Hepatocyte (in vitro differentiated cells): ENCODE results near the gene PHF1. TPM values are rescaled to one million over a fixed set of nuclear protein-coding genes. Genes with fewer than 3 reads are reported as not detected.

Source experiments
- DNase-seq: peaks from one replicate; pipeline ENCODE4 v3.0.0-alpha.2; 2016; ENCODE audit warnings: low spot score
- H2AFZ ChIP-seq: fragments of 200-600 bp; sonication (generic); 2 replicates; pipeline ENCODE4 v1.6.0; 2016; ENCODE audit warnings: antibody characterized with exemption, mild to moderate bottlenecking
- H3K27ac ChIP-seq: fragments of 200-600 bp; sonication (generic); 2 replicates; pipeline ENCODE4 v1.5.1; 2016; ENCODE audit warnings: mild to moderate bottlenecking
- H3K27me3 ChIP-seq: fragments of 200-600 bp; sonication (generic); 2 replicates; pipeline ENCODE4 v1.6.1; 2016
- H3K36me3 ChIP-seq: fragments of 200-600 bp; sonication (generic); replicated peaks from 2 replicates; pipeline ENCODE4 v1.5.1; 2016; ENCODE audit warnings: low read depth; ENCODE audit not compliant: insufficient read depth
- H3K4me1 ChIP-seq: fragments of 200-600 bp; sonication (generic); 2 replicates; pipeline ENCODE4 v1.5.1; 2016; ENCODE audit warnings: mild to moderate bottlenecking, moderate library complexity; ENCODE audit not compliant: insufficient read depth
- H3K4me2 ChIP-seq: fragments of 200-600 bp; sonication (generic); 2 replicates; pipeline ENCODE4 v1.6.0; 2016
- H3K4me3 ChIP-seq: fragments of 200-600 bp; sonication (generic); 2 replicates; pipeline ENCODE4 v1.5.1; 2016; ENCODE audit warnings: mild to moderate bottlenecking
- H3K79me2 ChIP-seq: fragments of 200-600 bp; sonication (generic); 2 replicates; pipeline ENCODE4 v1.6.0; 2017; ENCODE audit warnings: mild to moderate bottlenecking
- H3K9me2 ChIP-seq: fragments of 200-600 bp; sonication (generic); replicated peaks from 2 replicates; pipeline ENCODE4 v1.6.0; 2017; ENCODE audit warnings: mild to moderate bottlenecking; ENCODE audit not compliant: insufficient read depth
- H3K9me3 ChIP-seq: fragments of 200-600 bp; sonication (generic); 2 replicates; pipeline ENCODE4 v1.5.1; 2016; ENCODE audit warnings: low read depth, mild to moderate bottlenecking
- H4K20me1 ChIP-seq: fragments of 200-600 bp; sonication (generic); 2 replicates; pipeline ENCODE4 v1.6.0; 2016; ENCODE audit warnings: mild to moderate bottlenecking; ENCODE audit not compliant: insufficient read depth, poor library complexity, severe bottlenecking
- CTCF ChIP-seq: fragments of 200-600 bp; sonication (generic); IDR thresholded peaks from 2 replicates; pipeline ENCODE4 v1.5.1; 2016; ENCODE audit warnings: antibody characterized with exemption, mild to moderate bottlenecking; ENCODE audit not compliant: poor library complexity
- EZH2 ChIP-seq: fragments of 200-600 bp; sonication (generic); IDR thresholded peaks from 2 replicates; pipeline ENCODE4 v1.6.1; 2016; ENCODE audit warnings: antibody characterized with exemption, mild to moderate bottlenecking, borderline replicate concordance
- EZH2phosphoT487 ChIP-seq: fragments of 200-600 bp; sonication (generic); IDR thresholded peaks from one replicate; pipeline ENCODE4 v1.6.1; 2018; ENCODE audit warnings: antibody characterized with exemption, mild to moderate bottlenecking, low read depth, moderate library complexity; ENCODE audit not compliant: unreplicated experiment, severe bottlenecking
- WGBS: methylation state at CpG from one replicate; pipeline ENCODE4 v1.1.6; 2016; ENCODE audit warnings: low lambda C conversion rate; ENCODE audit errors: missing lambda C conversion rate; 5-methylcytosine and 5-hydroxymethylcytosine counted together
- polyA plus RNA-seq: library from polyadenylated mRNA; unstranded; fragments of >200 nt; fragmentation: Nextera tagmentation; extraction: Ambion mirVana; gene quantifications from 2 replicates; pipeline ENCODE4 v1.2.1, GENCODE V29; 2016
- total RNA-seq: library from RNA; depleted of rRNA; stranded (reverse); fragments of >200 nt; gene quantifications from 2 replicates; pipeline ENCODE4 v1.2.3, GENCODE V29; 2014

The PHF1 gene
- total and polyA plus RNA-seq, 2 experiments from 2014 or later = 37.2 to 42.4 TPM

- Histone ChIP-seq H3K4me1 (peaks cover 20% of the 10 kb centered on the region), H3K4me3 (no peak overlapping the region), H3K9me2 (no peaks in the 10 kb centered on the region), H3K9me3 (no peaks in the 10 kb centered on the region), H2AFZ (no peak overlapping the region), H3K79me2 (peaks cover 20% of the 10 kb centered on the region), H3K27me3 (no peaks in the 10 kb centered on the region), H3K27ac (no peak overlapping the region), H3K4me2 (no peak overlapping the region), H4K20me1 (no peaks in the 10 kb centered on the region), H3K36me3 (no peaks in the 10 kb centered on the region)
- WGBS = 97% methylated on average over 4 of the region's 4 CpGs
- TF ChIP-seq EZH2phosphoT487 (no peak), CTCF (no peak), EZH2 (no peak)
- DNase-seq = no peak
Measured at GRCh38 chr6:33434961-33435360, 24.1 kb downstream of the PHF1 start.

GRCh38 chr6:33437666-33438065 is 26.9 kb downstream of the PHF1 start:
- H3K36me3 ChIP-seq = no peaks in the 10 kb centered on the region
- H3K27ac ChIP-seq = no peak overlapping the region
- H3K9me3 ChIP-seq = no peaks in the 10 kb centered on the region
- H3K4me2 ChIP-seq = no peak overlapping the region
- H3K27me3 ChIP-seq = no peaks in the 10 kb centered on the region
- no peak overlapping the region for H3K4me3 ChIP-seq
- no peak overlapping the region for H2AFZ ChIP-seq
- WGBS = over 99% methylated on average over 16 of the region's 18 CpGs
- TF ChIP-seq CTCF = no peak
- no peak for TF ChIP-seq EZH2
- no peak for TF ChIP-seq EZH2phosphoT487
- H3K4me1 ChIP-seq = peaks cover 7% of the 10 kb centered on the region
- peaks cover 4% of the 10 kb centered on the region for H3K79me2 ChIP-seq
- no peaks in the 10 kb centered on the region for H4K20me1 ChIP-seq
- no peaks in the 10 kb centered on the region for H3K9me2 ChIP-seq
- DNase-seq = no peak

- H3K4me1 ChIP-seq = peaks cover 2% of the 10 kb centered on the region
- H3K27ac ChIP-seq = no peak overlapping the region
- H3K9me2 ChIP-seq = no peaks in the 10 kb centered on the region
- TF ChIP-seq CTCF = no peak
- TF ChIP-seq EZH2phosphoT487 = no peak
- TF ChIP-seq EZH2 = no peak
- 97% methylated on average over 3 of the region's 3 CpGs for WGBS
- H3K79me2 ChIP-seq = peaks cover 3% of the 10 kb centered on the region
- no peak overlapping the region for H3K4me2 ChIP-seq
- H4K20me1 ChIP-seq = no peaks in the 10 kb centered on the region
- DNase-seq = no peak
- no peaks in the 10 kb centered on the region for H3K27me3 ChIP-seq
- H2AFZ ChIP-seq = no peak overlapping the region
- no peaks in the 10 kb centered on the region for H3K36me3 ChIP-seq
- H3K4me3 ChIP-seq = no peak overlapping the region
- no peaks in the 10 kb centered on the region for H3K9me3 ChIP-seq
Measured at GRCh38 chr6:33438978-33439594, 28.3 kb downstream of the PHF1 start.
